HepG2 (cell line): Measurements from ENCODE around the gene HDLBP. TPM values are rescaled to one million over a fixed set of nuclear protein-coding genes. Genes with fewer than 3 reads are reported as not detected.

ENCODE experiments used
- DBP ChIP-seq: sonication (generic); formaldehyde crosslinking; IDR thresholded peaks from 2 replicates; pipeline ENCODE4 v1.4.0; 2020; ENCODE audit warnings: missing genetic modification reagents; ENCODE audit errors: not compliant biosample characterization
- DRAP1 ChIP-seq: IDR thresholded peaks from 2 replicates; pipeline ENCODE4 v1.6.1; 2016; ENCODE audit warnings: missing genetic modification reagents, missing compliant biosample characterization
- FOXM1 ChIP-seq: sonication (generic); formaldehyde crosslinking; IDR thresholded peaks from 2 replicates; pipeline ENCODE4 v1.5.0; 2020; ENCODE audit warnings: missing genetic modification reagents
- GTF2F1 ChIP-seq: fragments of 150-350 bp; IDR thresholded peaks from 2 replicates; pipeline ENCODE4 v1.6.1; 2014; ENCODE audit warnings: low read length
- HNRNPUL1 ChIP-seq: fragments of 200-400 bp; formaldehyde crosslinking; IDR thresholded peaks from 2 replicates; pipeline ENCODE4 v1.6.1; 2017; ENCODE audit warnings: low read depth, mild to moderate bottlenecking, low read length, moderate library complexity
- IKZF1 ChIP-seq: fragments of 450-650 bp; IDR thresholded peaks from 2 replicates; pipeline ENCODE4 v1.7.1; 2016
- MLX ChIP-seq: IDR thresholded peaks from 2 replicates; pipeline ENCODE4 v1.6.1; 2016
- MYNN ChIP-seq: sonication (generic); formaldehyde crosslinking; IDR thresholded peaks from 2 replicates; pipeline ENCODE4 v1.4.0; 2020; ENCODE audit warnings: mild to moderate bottlenecking, low read depth, missing genetic modification reagents
- NFIC ChIP-seq: IDR thresholded peaks from 2 replicates; pipeline ENCODE4 v1.6.1; 2012; ENCODE audit warnings: mild to moderate bottlenecking, low read length, inconsistent platforms
- NR2F6 ChIP-seq, 2 experiments: IDR thresholded peaks; 2 replicates each; pipeline ENCODE4 v1.6.1; 2016; ENCODE audit warnings: antibody characterized with exemption in 1 of 2, mild to moderate bottlenecking in 1 of 2
- PAXIP1 ChIP-seq: sonication (generic); formaldehyde crosslinking; conservative IDR thresholded peaks from 2 replicates; pipeline ENCODE4 v1.4.0; 2020; ENCODE audit warnings: mild to moderate bottlenecking, missing genetic modification reagents, moderate library complexity
- SATB2 ChIP-seq: sonication (generic); formaldehyde crosslinking; IDR thresholded peaks from 2 replicates; pipeline ENCODE4 v1.5.0; 2020; ENCODE audit warnings: missing genetic modification reagents
- SOX5 ChIP-seq: IDR thresholded peaks from 2 replicates; pipeline ENCODE4 v1.6.1; 2016; ENCODE audit warnings: borderline replicate concordance
- SOX6 ChIP-seq, 2 experiments: fragments of 450-650 bp in 1 of 2; sonication (generic) in 1 of 2; formaldehyde crosslinking in 1 of 2; IDR thresholded peaks; 2 replicates each; pipeline versions ENCODE4 v1.4.0 to v1.6.1; 2017 to 2020; ENCODE audit warnings: antibody characterized with exemption in 1 of 2, mild to moderate bottlenecking in 1 of 2, missing genetic modification reagents in 1 of 2
- TP53 ChIP-seq: sonication (generic); formaldehyde crosslinking; conservative IDR thresholded peaks from 2 replicates; pipeline ENCODE4 v1.4.0; 2020; ENCODE audit warnings: missing genetic modification reagents
- ZBTB7A ChIP-seq: sonication (generic); formaldehyde crosslinking; IDR thresholded peaks from 2 replicates; pipeline ENCODE4 v1.8.0; 2022; ENCODE audit warnings: mild to moderate bottlenecking, missing genetic modification reagents
- ZFP91 ChIP-seq: sonication (generic); formaldehyde crosslinking; IDR thresholded peaks from 2 replicates; pipeline ENCODE4 v1.9.0; 2022; ENCODE audit warnings: missing genetic modification reagents, mild to moderate bottlenecking, borderline replicate concordance
- ZNF205 ChIP-seq: IDR thresholded peaks from 2 replicates; pipeline ENCODE4 v1.6.1; 2018; ENCODE audit warnings: missing biosample characterization, missing genetic modification reagents
- ZNF331 ChIP-seq: sonication (generic); formaldehyde crosslinking; IDR thresholded peaks from 2 replicates; pipeline ENCODE4 v1.4.0; 2020; ENCODE audit warnings: missing genetic modification reagents
- ZNF446 ChIP-seq: sonication (generic); formaldehyde crosslinking; IDR thresholded peaks from 2 replicates; pipeline ENCODE4 v1.5.0; 2020; ENCODE audit warnings: mild to moderate bottlenecking, missing genetic modification reagents
- ZNF607 ChIP-seq: sonication (generic); formaldehyde crosslinking; IDR thresholded peaks from 2 replicates; pipeline ENCODE4 v1.5.1; 2020; ENCODE audit warnings: missing genetic modification reagents, mild to moderate bottlenecking, borderline replicate concordance
- ZNF660 ChIP-seq: sonication (generic); formaldehyde crosslinking; IDR thresholded peaks from 2 replicates; pipeline ENCODE4 v1.5.1; 2020; ENCODE audit warnings: mild to moderate bottlenecking, low read depth, missing genetic modification reagents, borderline replicate concordance
- ZNF777 ChIP-seq: sonication (generic); formaldehyde crosslinking; IDR thresholded peaks from 2 replicates; pipeline ENCODE4 v1.4.0; 2020; ENCODE audit warnings: missing genetic modification reagents
- polyA plus RNA-seq, 8 experiments: library from polyadenylated mRNA; depleted of rRNA in 3 of 8; stranded (reverse) in 7 of 8; unstranded in 1 of 8; fragments of >200 nt; fragmentation: Illumina TruSeq in 4 of 8; extraction: Trizol in 4 of 8; gene quantifications; 2 replicates each; pipeline versions ENCODE4 v1.2.1 to v1.2.3, GENCODE V29; 2011 to 2016; ENCODE audit warnings: low read depth in 4 of 8, missing spikeins in 1 of 8, mixed read lengths in 1 of 8; ENCODE audit not compliant: insufficient read depth in 1 of 8
- total RNA-seq, 5 experiments: library from RNA; depleted of rRNA; stranded (reverse); fragments of >200 nt; fragmentation: Illumina TruSeq; extraction: Trizol; gene quantifications; 2 replicates each; pipeline ENCODE4 v1.2.3, GENCODE V29; 2016; ENCODE audit warnings: low read depth in 1 of 5

HDLBP gene
- total and polyA plus RNA-seq, 2 of the 13 experiments (the other 11 are each of a cell fraction or from before 2014, with no cell fraction given), result 464 to 707 TPM

- TF ChIP-seq ZNF777 (CRISPR knock-in tag), result no peak
- peak; percentile 6; the same call in 1 of the 2 replicates for TF ChIP-seq ZFP91 (CRISPR knock-in tag)
- no peak for TF ChIP-seq SATB2 (CRISPR knock-in tag)
- no peak for TF ChIP-seq DRAP1 (CRISPR knock-in tag)
- TF ChIP-seq FOXM1, result no peak
- peak; percentile 54; the same call in 1 of the 2 replicates for TF ChIP-seq NFIC
- TF ChIP-seq IKZF1, result no peak
- peak; percentile 54; the same call in 1 of the 2 replicates for TF ChIP-seq SOX5 (CRISPR knock-in tag)
- TF ChIP-seq SOX6 (IDR thresholded peaks at IDR 0.05), result no peak
- peak; percentile 56; the same call in 1 of the 2 replicates for TF ChIP-seq SOX6 (CRISPR knock-in tag; IDR thresholded peaks at IDR 0.05)
- no peak for TF ChIP-seq ZNF205 (CRISPR knock-in tag)
- peak; percentile 96 for TF ChIP-seq HNRNPUL1
- peak; percentile 86 for TF ChIP-seq PAXIP1 (CRISPR knock-in tag)
- no peak for TF ChIP-seq ZNF660 (CRISPR knock-in tag)
- no peak for TF ChIP-seq GTF2F1
- TF ChIP-seq DBP, result no peak
- no peak for TF ChIP-seq TP53 (CRISPR knock-in tag)
- TF ChIP-seq ZNF331 (CRISPR knock-in tag), result no peak
- no peak for TF ChIP-seq MYNN
- no peak for TF ChIP-seq MLX (CRISPR knock-in tag)
- peak; percentile 77 for TF ChIP-seq NR2F6 (IDR thresholded peaks at IDR 0.05)
- peak; percentile 37; the same call in 1 of the 2 replicates for TF ChIP-seq NR2F6 (CRISPR knock-in tag; IDR thresholded peaks at IDR 0.05)
- TF ChIP-seq ZNF607 (CRISPR knock-in tag), result no peak
- no peak for TF ChIP-seq ZBTB7A
- TF ChIP-seq ZNF446 (CRISPR knock-in tag), result no peak
These were observed 36.2 kb upstream of the HDLBP start (continued) for GRCh38 chr2:241351640-241352031.
